Right cardiac atrium (tissue), 5 donors: Measurements from ENCODE around the gene FTO. TPM values are rescaled to one million over a fixed set of nuclear protein-coding genes. Genes with fewer than 3 reads are reported as not detected.

Experiments used
- ATAC-seq, 2 donors: fragments of 200-7000 bp; cut with Tn5 transposase; one replicate each; pipeline versions ENCODE4 v1.8.0 to v1.9.1; 2020; ENCODE audit warnings: moderate library complexity in 2 of 2, mild to moderate bottlenecking in 1 of 2
- DNase-seq, 3 donors: peaks; one replicate each; pipeline ENCODE4 v3.0.0-alpha.2; 2020
- H3K27ac ChIP-seq: one replicate; pipeline ENCODE4 v1.5.1; 2013; ENCODE audit warnings: mild to moderate bottlenecking, low read length, control low read depth, moderate library complexity
- H3K27me3 ChIP-seq: one replicate; pipeline ENCODE4 v1.6.1; 2013; ENCODE audit not compliant: control insufficient read depth, insufficient read depth
- H3K4me1 ChIP-seq: one replicate; pipeline ENCODE4 v1.6.1; 2013; ENCODE audit warnings: low read length; ENCODE audit not compliant: control insufficient read depth, insufficient read depth
- H3K4me3 ChIP-seq: one replicate; pipeline ENCODE4 v1.5.1; 2013; ENCODE audit warnings: low read length, control low read depth
- H3K9me3 ChIP-seq: one replicate; pipeline ENCODE4 v1.6.1; 2013; ENCODE audit warnings: low read length; ENCODE audit not compliant: control insufficient read depth
- WGBS: extraction: QIAGEN DNeasy Blood & Tissue Kit; methylation state at CpG from one replicate; pipeline ENCODE4 v1.1.7; 2013; 5-methylcytosine and 5-hydroxymethylcytosine counted together
- intact Hi-C, 4 donors: fragments of 100-400 bp; cut with DNase I; formaldehyde crosslinking; loops; one replicate each; pipeline versions ENCODE4 v1.11.0 to v1.14.0; 2022 to 2023
- polyA plus RNA-seq: library from polyadenylated mRNA; stranded (reverse); fragments of 200-250 nt; gene quantifications from one replicate; pipeline ENCODE4 v1.2.3, GENCODE V29; 2013
- total RNA-seq, 4 donors: library from RNA; stranded (reverse); fragmentation: NEBNext Ultra II Directional; extraction: Animal tissue kit (Norgen Biotek cat#: 25700); gene quantifications; one replicate each; pipeline ENCODE4 v1.2.1, GENCODE V29; 2021
- donor health status: healthy with polysubstance abuse.
- donor health status: DM: no; HTN: yes; CAD: no.
- donor health status: DM: no; HTN: no; CAD: no.
- donor health status: DM: no; HTN: yes; CAD: no; lungs with severe emphysema.
- donor health status: DM: yes; HTN: yes; CAD: no.

FTO gene
- total and polyA plus RNA-seq, 5 donors, result 21.9 to 86.3 (median 78.2) TPM

DNA sequence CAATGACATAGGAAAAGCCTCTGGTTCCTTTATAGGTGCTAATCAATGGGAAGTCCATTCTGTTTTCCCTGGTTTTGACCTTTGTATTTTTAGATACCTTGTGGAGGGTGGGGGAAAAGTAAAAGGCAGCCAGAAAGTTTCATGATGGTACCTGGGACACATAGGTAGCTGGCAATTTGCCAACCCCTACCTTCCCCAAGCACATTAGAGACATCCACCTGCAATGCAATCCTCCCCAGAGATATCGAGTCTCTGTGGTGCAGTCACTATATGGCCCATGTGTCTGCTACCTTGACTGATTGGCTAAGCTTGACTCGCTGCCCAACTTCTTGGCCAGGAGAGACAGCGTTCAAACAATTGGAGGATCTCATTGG, 496.2 kb downstream of the FTO start:
- no peaks in the 10 kb centered on the region for H3K9me3 ChIP-seq
- H3K4me1 ChIP-seq, result no peaks in the 10 kb centered on the region
- 96% methylated on average over 3 of the region's 3 CpGs for WGBS
- no peak overlapping the region for H3K27ac ChIP-seq
- intact Hi-C loops, result no loop called here
- DNase-seq (no peak), ATAC-seq (no peak)
- no peak overlapping the region for H3K4me3 ChIP-seq
- H3K27me3 ChIP-seq, result no peaks in the 10 kb centered on the region

DNA sequence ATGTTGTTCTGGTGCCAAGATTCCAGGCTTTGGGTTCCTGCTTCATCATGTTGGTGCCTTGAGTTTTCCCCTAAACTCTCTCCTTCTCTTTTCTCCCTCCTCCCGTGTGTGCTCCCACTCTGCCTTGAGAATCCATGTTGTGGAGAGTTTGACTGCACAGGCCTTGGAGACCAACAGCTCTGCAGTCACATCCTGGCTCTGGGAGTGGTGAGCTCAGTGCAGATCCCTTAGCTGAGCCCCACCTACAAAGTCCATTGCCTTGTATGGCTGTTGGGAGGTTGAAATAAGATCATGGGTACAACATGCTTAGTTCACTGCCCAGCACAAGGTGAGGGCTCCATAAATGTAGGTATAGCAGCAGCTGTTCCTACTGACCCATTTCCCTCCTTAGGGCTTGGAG, 496.8 kb downstream of the FTO start:
- ATAC-seq (no peak), DNase-seq (no peak)
- intact Hi-C loops, result no loop called here
- H3K4me3 ChIP-seq, result no peak overlapping the region
- 77% methylated on average over 1 of the region's 1 CpG for WGBS
- no peaks in the 10 kb centered on the region for H3K27me3 ChIP-seq
- H3K27ac ChIP-seq, result no peak overlapping the region
- H3K4me1 ChIP-seq, result no peaks in the 10 kb centered on the region
- H3K9me3 ChIP-seq, result no peaks in the 10 kb centered on the region

DNA sequence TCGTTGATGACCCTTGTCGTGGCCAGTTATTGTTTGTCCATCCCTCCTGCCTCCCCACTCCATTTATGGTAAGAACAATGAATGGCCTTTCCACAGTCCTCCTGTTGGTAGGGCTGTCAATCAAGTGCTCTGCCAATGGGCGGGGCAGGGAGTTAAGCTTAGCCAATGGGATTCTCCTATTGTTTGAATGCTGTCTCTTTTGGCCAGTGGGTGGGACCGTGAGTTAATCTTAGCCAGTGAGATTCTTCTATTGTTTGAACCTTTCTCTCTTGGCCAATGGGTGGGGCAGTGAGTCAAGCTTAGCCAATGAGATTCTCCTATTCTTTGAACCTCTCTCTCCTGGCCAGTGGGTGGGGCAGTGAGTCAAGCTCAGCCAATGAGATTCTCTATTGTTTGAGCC, 497.2 kb downstream of the FTO start:
- ATAC-seq (no peak), DNase-seq (no peak)
- Histone ChIP-seq H3K4me3 (no peak overlapping the region), H3K4me1 (no peaks in the 10 kb centered on the region), H3K27ac (no peak overlapping the region), H3K27me3 (no peaks in the 10 kb centered on the region), H3K9me3 (no peaks in the 10 kb centered on the region)
- WGBS, result 94% methylated on average over 4 of the region's 4 CpGs
- intact Hi-C loops, result no loop called here

Other genes starting within 250 kb of the FTO start
- gene AKTIP, start 200.9 kb upstream of the FTO start, total RNA-seq, result 10 to 100 TPM; 68.1 to 74.7 (median 70.5) TPM
- 49.5 TPM for gene AKTIP, start 200.9 kb upstream of the FTO start, polyA plus RNA-seq
- gene RPGRIP1L, start 297 bp upstream of the FTO start, total RNA-seq, result 1 to 10 TPM; 1.9 to 3.5 (median 3.3) TPM
- 1.3 TPM for gene RPGRIP1L, start 297 bp upstream of the FTO start, polyA plus RNA-seq